GM12878 (cell line): Measurements from ENCODE around the gene ZNHIT1. TPM values are rescaled to one million over a fixed set of nuclear protein-coding genes. Genes with fewer than 3 reads are reported as not detected.
A peak's percentile ranks its signal among the peaks of the same experiment; 100 is the strongest.
"Not testable (repeated sequence)": the region's sequence is repeated elsewhere in the genome, so short reads cannot be mapped to it uniquely, and the experiment has no call there.

Experiments used
- ATAC-seq: fragments of 200-7000 bp; cut with Tn5 transposase; 3 replicates; pipeline ENCODE4 v1.9.1; 2020; ENCODE audit warnings: mild to moderate bottlenecking, moderate library complexity
- BruUV-seq: library from RNA; stranded (reverse); fragments of 400-500 nt; replicated peaks from 2 replicates; lab custom pipeline; 2021; lab: Mats Ljungman, UMichigan
- CTCF ChIA-PET: fragments of 300-600 bp; sonication (Branson Sonifier 250); formaldehyde crosslinking; extraction: SDS; loops from one replicate; lab custom pipeline; 2021; ENCODE audit warnings: inconsistent platforms; lab: Yijun Ruan, JAX
- POLR2A ChIA-PET: fragments of 350-600 bp; formaldehyde crosslinking; extraction: SDS; loops from one replicate; lab custom pipeline; 2021; ENCODE audit warnings: inconsistent platforms; lab: Charles Lee
- RAD21 ChIA-PET: fragments of 300-600 bp; sonication (Branson Sonifier 250); formaldehyde crosslinking; loops from one replicate; lab custom pipeline; 2023; ENCODE audit warnings: antibody characterized with exemption; ENCODE audit not compliant: unreplicated experiment; lab: Charles Lee
- SMC1A ChIA-PET: fragments of 300-600 bp; sonication (Branson Sonifier 250); formaldehyde crosslinking; loops from one replicate; lab custom pipeline; 2023; ENCODE audit not compliant: unreplicated experiment, uncharacterized antibody; lab: Charles Lee
- DNase-seq: peaks from one replicate; pipeline ENCODE4 v3.0.0-alpha.2; 2011; ENCODE audit warnings: low read depth, low spot score
- FAIRE-seq: peaks from 3 replicates; lab custom pipeline; 2011; peaks lifted over from hg19 to GRCh38; lab: Jason Lieb, UNC
- H2AFZ ChIP-seq: 2 replicates; pipeline ENCODE4 v1.6.0; 2011; ENCODE audit warnings: low read depth, low read length, control low read depth; ENCODE audit not compliant: control insufficient read depth
- H3K27ac ChIP-seq: 2 replicates; pipeline ENCODE4 v1.5.1; 2011; ENCODE audit warnings: control low read depth; ENCODE audit not compliant: control insufficient read depth, insufficient read depth
- H3K27me3 ChIP-seq, 2 experiments: replicated peaks in 1 of 2; 2 replicates each; pipeline versions ENCODE4 v1.6.0 to v1.6.1; 2011; ENCODE audit warnings: low read length in 1 of 2; ENCODE audit not compliant: control insufficient read depth in 2 of 2, insufficient read depth in 2 of 2
- H3K36me3 ChIP-seq, 2 experiments: 2 replicates each; pipeline ENCODE4 v1.5.1; 2011; ENCODE audit warnings: low read length in 1 of 2; ENCODE audit not compliant: control insufficient read depth in 2 of 2, insufficient read depth in 2 of 2
- H3K4me1 ChIP-seq: 2 replicates; pipeline ENCODE4 v1.6.1; 2011; ENCODE audit warnings: mild to moderate bottlenecking, low read length, moderate library complexity, mixed read lengths; ENCODE audit not compliant: control insufficient read depth, insufficient read depth
- H3K4me2 ChIP-seq: 2 replicates; pipeline ENCODE4 v1.6.0; 2011; ENCODE audit warnings: control low read depth; ENCODE audit not compliant: control insufficient read depth, insufficient read depth
- H3K4me3 ChIP-seq: fragments of 200-600 bp; sonication (generic); 2 replicates; pipeline ENCODE4 v1.5.1; 2016
- H3K79me2 ChIP-seq: 2 replicates; pipeline ENCODE4 v1.6.0; 2011; ENCODE audit warnings: low read length; ENCODE audit not compliant: control insufficient read depth, insufficient read depth
- H3K9ac ChIP-seq: 2 replicates; pipeline ENCODE4 v1.8.0; 2011; ENCODE audit warnings: low read length, control low read depth, mixed read lengths; ENCODE audit not compliant: control insufficient read depth, insufficient read depth
- H3K9me3 ChIP-seq: replicated peaks from 3 replicates; pipeline ENCODE4 v1.5.1; 2011; ENCODE audit warnings: mild to moderate bottlenecking, low read length; ENCODE audit not compliant: control insufficient read depth, insufficient read depth
- H4K20me1 ChIP-seq: 2 replicates; pipeline ENCODE4 v1.6.0; 2011; ENCODE audit not compliant: control insufficient read depth, insufficient read depth
- CUX1 ChIP-seq: IDR thresholded peaks from 2 replicates; pipeline ENCODE4 v1.6.1; 2012; ENCODE audit warnings: improper control_type of control experiment, low read depth, low read length; ENCODE audit not compliant: insufficient replicate concordance
- EED ChIP-seq: sonication (generic); IDR thresholded peaks from 2 replicates; pipeline ENCODE4 v1.6.1; 2016; ENCODE audit warnings: antibody characterized with exemption, low read depth
- HCFC1 ChIP-seq: fragments of 150-350 bp; IDR thresholded peaks from 2 replicates; pipeline ENCODE4 v1.6.1; 2014; ENCODE audit warnings: low read length
- MYB ChIP-seq: fragments of 150-350 bp; IDR thresholded peaks from 2 replicates; pipeline ENCODE4 v1.6.1; 2014; ENCODE audit warnings: mild to moderate bottlenecking, low read depth, low read length, borderline replicate concordance
- RCOR1 ChIP-seq: conservative IDR thresholded peaks from 2 replicates; pipeline ENCODE4 v1.6.1; 2012; ENCODE audit warnings: low read depth, low read length, improper control_type of control experiment
- SMC3 ChIP-seq: IDR thresholded peaks from 2 replicates; pipeline ENCODE4 v1.6.1; 2011; ENCODE audit warnings: low read length, improper control_type of control experiment, borderline replicate concordance
- ZBED1 ChIP-seq: IDR thresholded peaks from 2 replicates; pipeline ENCODE4 v1.6.1; 2016; ENCODE audit warnings: borderline replicate concordance
- ZBTB40 ChIP-seq: fragments of 450-650 bp; IDR thresholded peaks from 2 replicates; pipeline ENCODE4 v1.6.1; 2016; ENCODE audit warnings: mild to moderate bottlenecking, moderate library complexity, borderline replicate concordance
- WGBS: methylation state at CpG from one replicate; pipeline ENCODE4 v1.1.6; 2016; ENCODE audit warnings: low lambda C conversion rate; ENCODE audit not compliant: insufficient replicate concordance, insufficient coverage; ENCODE audit errors: missing lambda C conversion rate; 5-methylcytosine and 5-hydroxymethylcytosine counted together
- in situ Hi-C: fragments of 300-500 bp; cut with MboI; formaldehyde crosslinking; loops from 9 replicates; pipeline ENCODE4 v1.14.3; 2018; ENCODE audit warnings: mixed read lengths
- intact Hi-C: fragments of 100-400 bp; cut with micrococcal nuclease; formaldehyde crosslinking; loops from one replicate; pipeline ENCODE4 v1.14.2; 2022; ENCODE audit not compliant: unreplicated experiment
- polyA plus RNA-seq, 11 experiments: library from polyadenylated mRNA; depleted of rRNA in 4 of 11; unstranded in 6 of 11; stranded (reverse) in 5 of 11; fragments of >200 nt; fragmentation: Nextera tagmentation in 4 of 11; fragmentation: Illumina TruSeq in 1 of 11; extraction: Ambion mirVana in 4 of 11; extraction: Trizol in 1 of 11; gene quantifications; 1 replicate in 1 of 11; 2 replicates in 10 of 11; pipeline versions ENCODE4 v1.2.1 to v1.2.3, GENCODE V29; 2011 to 2016; ENCODE audit warnings: inconsistent platforms in 2 of 11, missing spikeins in 2 of 11, low read depth in 1 of 11
- total RNA-seq, 4 experiments: library from RNA; depleted of rRNA in 3 of 4; stranded (reverse); fragments of >200 nt in 3 of 4; fragmentation: Illumina TruSeq in 1 of 4; extraction: Trizol in 1 of 4; gene quantifications; 2 replicates each; pipeline versions ENCODE4 v1.2.1 to v1.2.3, GENCODE V29; 2013 to 2021

The ZNHIT1 gene
- total and polyA plus RNA-seq, 10 of the 15 experiments (the other 5 are each of a cell fraction or from before 2014, with no cell fraction given), result 3.8 to 79.2 (median 44.5) TPM

GRCh38 chr7:101202603-101202918, 15.4 kb upstream of the ZNHIT1 start (continued):
- TF ChIP-seq ZBTB40 (no peak), CUX1 (no peak), RCOR1 (no peak), ZBED1 (no peak), EED (no peak), MYB (no peak), HCFC1 (no peak), SMC3 (no peak)

GRCh38 chr7:101203740-101204738, 13.9 kb upstream of the ZNHIT1 start:
- H3K36me3 ChIP-seq, BruUV-seq, intact Hi-C loops, H2AFZ ChIP-seq, H3K79me2 ChIP-seq, H3K27ac ChIP-seq, H3K4me1 ChIP-seq, H3K4me3 ChIP-seq, H4K20me1 ChIP-seq, DNase-seq, H3K9me3 ChIP-seq, H3K4me2 ChIP-seq, ATAC-seq, in situ Hi-C loops, H3K9ac ChIP-seq, H3K27me3 ChIP-seq, RAD21 ChIA-PET: not testable (repeated sequence)
- CTCF ChIA-PET, result interaction anchor here (1.1 to 4.1 kb wide), 6 partner anchors 12 to 86 kb away, joined by 4 to 18 read pairs (median 6); partner anchors contain the start of genes FIS1, PLOD3 and ZNHIT1
- 44% methylated on average over 22 of the region's 22 CpGs for WGBS
- POLR2A ChIA-PET, result interaction anchor here (1.5 kb wide), 1 partner anchor 14 kb away, joined by 4 read pairs; the partner anchor contains the start of genes PLOD3 and ZNHIT1
- SMC1A ChIA-PET, result interaction anchor here (1.7 kb wide), 1 partner anchor 13 kb away, joined by 5 read pairs; the partner anchor contains the start of genes PLOD3 and ZNHIT1
- peak; percentile 75 for FAIRE-seq
